GM20000 (cell line): ENCODE measurements around the gene KNSTRN.

ENCODE experiments used
- DNase-seq: peaks from one replicate; pipeline ENCODE4 v3.0.0; 2012; ENCODE audit warnings: low spot score
- TF ChIP-seq, protein P1 (sequence below): IDR thresholded peaks from 2 replicates; pipeline ENCODE4 v1.5.1; 2012; ENCODE audit warnings: mild to moderate bottlenecking, control low read depth; ENCODE audit errors: extremely low read depth, missing control alignments

Gene KNSTRN

DNA sequence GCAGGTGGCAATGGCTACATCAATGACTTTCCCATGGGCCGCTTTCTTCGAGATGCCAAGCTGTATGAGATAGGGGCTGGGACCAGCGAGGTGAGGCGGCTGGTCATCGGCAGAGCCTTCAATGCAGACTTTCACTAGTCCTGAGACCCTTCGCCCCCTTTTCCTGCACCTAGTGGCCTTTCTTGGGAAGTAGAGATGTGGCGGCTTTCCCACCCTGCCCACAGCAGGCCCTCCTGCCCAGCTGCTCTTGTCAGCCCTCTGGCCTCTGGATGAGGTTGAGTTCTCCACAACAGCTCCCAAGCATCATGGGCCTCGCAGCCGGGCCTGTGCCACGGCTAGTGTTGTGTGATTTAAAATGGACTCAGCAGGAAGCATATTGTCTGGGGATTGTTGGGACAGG, 35.6 kb downstream of the KNSTRN start:
- DNase-seq, result no peak
- TF ChIP-seq, protein P1, sequence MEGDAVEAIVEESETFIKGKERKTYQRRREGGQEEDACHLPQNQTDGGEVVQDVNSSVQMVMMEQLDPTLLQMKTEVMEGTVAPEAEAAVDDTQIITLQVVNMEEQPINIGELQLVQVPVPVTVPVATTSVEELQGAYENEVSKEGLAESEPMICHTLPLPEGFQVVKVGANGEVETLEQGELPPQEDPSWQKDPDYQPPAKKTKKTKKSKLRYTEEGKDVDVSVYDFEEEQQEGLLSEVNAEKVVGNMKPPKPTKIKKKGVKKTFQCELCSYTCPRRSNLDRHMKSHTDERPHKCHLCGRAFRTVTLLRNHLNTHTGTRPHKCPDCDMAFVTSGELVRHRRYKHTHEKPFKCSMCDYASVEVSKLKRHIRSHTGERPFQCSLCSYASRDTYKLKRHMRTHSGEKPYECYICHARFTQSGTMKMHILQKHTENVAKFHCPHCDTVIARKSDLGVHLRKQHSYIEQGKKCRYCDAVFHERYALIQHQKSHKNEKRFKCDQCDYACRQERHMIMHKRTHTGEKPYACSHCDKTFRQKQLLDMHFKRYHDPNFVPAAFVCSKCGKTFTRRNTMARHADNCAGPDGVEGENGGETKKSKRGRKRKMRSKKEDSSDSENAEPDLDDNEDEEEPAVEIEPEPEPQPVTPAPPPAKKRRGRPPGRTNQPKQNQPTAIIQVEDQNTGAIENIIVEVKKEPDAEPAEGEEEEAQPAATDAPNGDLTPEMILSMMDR, result no peak

DNA sequence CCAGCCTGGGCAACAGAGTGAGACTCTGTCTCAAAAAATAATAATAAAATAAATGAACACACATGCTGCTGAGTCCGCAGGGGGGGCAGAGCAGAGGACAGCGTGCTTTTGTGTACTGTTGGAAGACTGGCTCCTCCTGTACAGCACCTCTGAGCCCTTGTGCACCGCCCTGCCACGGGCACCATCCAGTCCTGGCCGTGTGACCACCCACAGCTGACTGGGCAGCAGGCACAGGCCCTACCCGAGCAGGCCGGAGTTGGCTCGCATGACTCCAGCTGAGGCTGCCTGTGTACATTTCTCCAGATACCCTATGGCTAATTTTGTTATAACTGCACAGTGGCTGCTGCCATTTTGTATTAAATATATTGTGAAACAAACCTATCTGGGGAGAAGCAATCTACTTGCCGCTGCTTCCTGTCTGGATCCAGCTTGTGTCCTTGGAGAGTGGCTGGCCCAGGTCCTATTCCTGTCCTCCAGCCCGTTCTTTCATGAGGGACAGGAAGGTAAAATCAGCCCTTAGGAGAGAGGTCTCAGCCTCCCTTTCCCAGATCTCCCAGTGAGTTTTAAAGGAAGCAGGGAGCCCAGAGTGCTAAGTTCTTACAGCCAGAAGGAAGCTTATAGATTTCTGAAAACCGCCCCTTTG, 37.7 kb downstream of the KNSTRN start:
- DNase-seq, result no peak
- TF ChIP-seq, protein P1, result no peak

DNA sequence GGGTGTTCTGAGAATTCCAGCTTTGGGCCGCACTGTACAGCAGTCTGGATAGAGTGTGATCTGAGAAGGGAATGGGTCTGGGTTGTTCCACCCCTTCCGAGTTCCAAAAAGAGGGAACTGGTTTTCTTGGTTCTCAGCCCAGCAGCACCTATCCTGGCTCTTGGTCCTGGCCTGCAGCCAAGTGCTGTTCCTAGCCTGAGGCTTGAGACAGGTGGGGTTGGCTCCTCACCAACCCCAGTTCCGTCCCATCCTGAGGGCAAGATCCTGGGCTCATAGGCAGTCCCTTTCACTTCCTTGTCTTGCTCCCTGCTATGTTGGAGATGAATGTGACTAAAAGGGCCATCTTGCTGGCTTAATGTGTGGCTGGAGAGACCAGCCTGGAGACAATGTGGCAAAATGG, 38.3 kb downstream of the KNSTRN start:
- no peak for DNase-seq
- TF ChIP-seq, protein P1, result no peak

DNA sequence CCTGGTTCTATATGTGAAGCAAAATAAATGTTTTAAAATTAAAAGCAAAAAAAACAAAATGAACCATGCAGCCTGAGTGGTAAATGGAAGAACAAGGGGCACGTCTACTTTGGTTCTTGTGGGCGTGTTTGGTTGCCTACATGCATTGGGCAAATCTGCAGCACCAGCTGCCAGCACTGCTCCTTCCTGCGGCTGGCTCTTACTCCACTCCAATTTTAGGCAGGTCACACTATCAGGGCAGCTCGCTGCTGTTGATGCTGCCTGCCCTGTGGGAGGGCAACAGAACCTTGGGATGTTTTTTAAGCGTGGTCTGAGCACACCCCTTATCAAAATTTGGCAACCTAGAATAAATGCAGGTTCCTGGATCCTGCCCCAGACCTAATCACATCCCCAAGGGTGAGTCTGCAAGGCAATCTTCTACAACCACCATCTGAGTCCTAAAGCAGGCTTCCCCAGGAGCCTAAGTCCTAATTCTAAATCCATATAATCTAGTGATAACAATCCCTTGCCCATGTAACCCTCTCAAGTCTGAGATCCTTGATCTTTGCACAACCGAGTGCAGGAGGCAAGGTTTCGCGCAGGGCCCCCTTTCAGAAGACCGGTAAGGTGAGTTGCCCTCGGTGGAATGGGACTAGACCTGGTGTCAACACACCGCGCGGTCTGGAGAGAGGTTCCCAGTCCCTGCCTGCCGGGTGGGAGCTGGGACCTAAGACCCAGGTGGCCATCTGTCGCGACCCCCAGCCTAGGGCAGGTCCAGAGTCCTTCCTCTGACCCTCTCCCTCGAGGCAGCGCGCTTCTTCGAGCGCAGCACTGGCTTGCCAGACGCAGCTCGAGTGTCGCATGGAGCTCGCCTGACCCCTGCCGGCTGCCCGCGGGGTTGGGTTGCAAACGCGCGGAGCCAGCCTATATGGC, 39.0 kb downstream of the KNSTRN start:
- TF ChIP-seq, protein P1, result peak; percentile 86
- DNase-seq, result peak; percentile 84

DNA sequence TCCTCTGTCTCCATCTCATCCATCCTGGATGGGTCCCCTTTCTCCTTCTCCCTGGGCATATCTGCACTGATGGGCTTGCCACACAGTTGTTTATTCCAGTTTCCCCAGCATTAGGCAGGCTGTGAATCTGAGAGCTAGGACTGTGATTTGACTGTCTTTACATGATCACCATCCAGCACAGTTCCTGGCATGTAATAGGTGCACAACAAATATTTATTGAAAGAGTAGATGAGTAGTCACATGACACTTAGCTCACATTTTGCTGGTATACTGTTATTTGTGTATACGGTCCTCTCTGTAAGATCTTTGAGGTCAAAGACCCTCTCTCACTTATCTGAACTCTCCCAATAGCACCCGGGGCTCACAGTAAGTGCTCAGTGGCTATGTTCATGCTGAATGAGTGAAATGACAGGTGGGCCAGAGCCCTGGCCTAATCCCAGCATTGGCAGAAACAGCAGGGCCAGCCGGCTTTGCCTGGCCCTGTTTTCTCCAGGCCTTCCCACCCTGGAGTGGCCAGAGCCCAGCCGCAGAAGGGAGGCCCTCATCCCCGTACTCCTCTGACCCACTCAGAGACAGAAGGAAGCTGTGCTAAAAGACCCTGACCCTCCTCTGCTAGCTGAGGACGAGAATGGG, 42.1 kb downstream of the KNSTRN start:
- TF ChIP-seq, protein P1, result no peak
- DNase-seq, result no peak

DNA sequence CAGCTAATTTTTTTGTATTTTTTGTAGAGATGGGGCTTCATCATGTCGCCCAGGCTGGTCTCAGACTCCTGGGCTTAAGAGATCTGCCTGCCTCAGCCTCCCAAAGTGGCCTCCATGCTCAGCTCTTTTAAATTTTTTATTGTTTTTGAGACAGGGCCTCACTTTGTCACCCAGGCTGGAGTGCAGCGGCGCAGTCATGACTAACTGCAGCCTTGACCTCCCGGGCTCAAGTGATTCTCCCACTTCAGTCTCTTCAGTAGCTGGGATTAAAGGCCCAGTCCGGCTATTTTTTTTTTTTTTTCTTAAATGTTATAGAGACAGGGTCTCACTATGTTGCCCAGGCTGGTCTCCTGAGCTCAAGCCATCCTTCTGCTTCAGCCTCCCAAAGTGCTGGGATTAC, 43.2 kb downstream of the KNSTRN start:
- TF ChIP-seq, protein P1, result no peak
- DNase-seq, result no peak

DNA sequence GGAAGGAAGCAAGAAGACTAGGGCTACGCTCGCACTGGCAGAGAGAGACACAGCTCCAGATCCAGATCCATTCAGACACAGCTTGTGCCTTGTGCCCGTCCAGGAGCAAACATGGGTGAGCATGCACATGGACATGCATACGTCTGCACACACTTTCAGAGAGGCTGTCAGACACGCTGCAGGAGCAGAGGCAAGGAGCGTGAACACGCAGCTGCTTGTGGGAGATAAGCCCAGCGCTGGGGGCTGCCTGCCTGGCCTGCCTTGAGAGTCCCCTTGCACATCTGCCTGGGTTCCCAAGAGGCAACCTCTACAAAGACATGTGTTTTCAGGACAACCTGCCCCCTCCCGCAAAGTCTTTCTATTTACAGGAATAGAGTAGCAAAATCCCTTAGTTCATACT, 44.7 kb downstream of the KNSTRN start:
- TF ChIP-seq, protein P1, result no peak
- DNase-seq, result no peak
